ENCODE data around the gene KLK1. TPM values are rescaled to one million over a fixed set of nuclear protein-coding genes. Genes with fewer than 3 reads are reported as not detected.

KLK1 gene
- total RNA-seq, 1 donor from 2014 or later = 1.7 TPM

- Histone ChIP-seq H3K27ac (no peak overlapping the region), H3K4me3 (no peak overlapping the region), H3K9me3 (no peaks in the 10 kb centered on the region), H3K36me3 (no peaks in the 10 kb centered on the region), H3K27me3 (peaks cover 12% of the 10 kb centered on the region), H3K4me1 (peaks cover 4% of the 10 kb centered on the region)
- intact Hi-C loops (cut with DNase I) = no loop called here
- ATAC-seq (peak; percentile 8), DNase-seq (no peak)
- TF ChIP-seq, protein P1, sequence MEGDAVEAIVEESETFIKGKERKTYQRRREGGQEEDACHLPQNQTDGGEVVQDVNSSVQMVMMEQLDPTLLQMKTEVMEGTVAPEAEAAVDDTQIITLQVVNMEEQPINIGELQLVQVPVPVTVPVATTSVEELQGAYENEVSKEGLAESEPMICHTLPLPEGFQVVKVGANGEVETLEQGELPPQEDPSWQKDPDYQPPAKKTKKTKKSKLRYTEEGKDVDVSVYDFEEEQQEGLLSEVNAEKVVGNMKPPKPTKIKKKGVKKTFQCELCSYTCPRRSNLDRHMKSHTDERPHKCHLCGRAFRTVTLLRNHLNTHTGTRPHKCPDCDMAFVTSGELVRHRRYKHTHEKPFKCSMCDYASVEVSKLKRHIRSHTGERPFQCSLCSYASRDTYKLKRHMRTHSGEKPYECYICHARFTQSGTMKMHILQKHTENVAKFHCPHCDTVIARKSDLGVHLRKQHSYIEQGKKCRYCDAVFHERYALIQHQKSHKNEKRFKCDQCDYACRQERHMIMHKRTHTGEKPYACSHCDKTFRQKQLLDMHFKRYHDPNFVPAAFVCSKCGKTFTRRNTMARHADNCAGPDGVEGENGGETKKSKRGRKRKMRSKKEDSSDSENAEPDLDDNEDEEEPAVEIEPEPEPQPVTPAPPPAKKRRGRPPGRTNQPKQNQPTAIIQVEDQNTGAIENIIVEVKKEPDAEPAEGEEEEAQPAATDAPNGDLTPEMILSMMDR (IDR thresholded peaks at IDR 0.05) = no peak
Observed at GRCh38 chr19:50830266-50831025, 6.9 kb upstream of the KLK1 start.

GRCh38 chr19:50829801-50830200, 6.2 kb upstream of the KLK1 start:
- H3K27me3 ChIP-seq = peaks cover 8% of the 10 kb centered on the region
- H3K36me3 ChIP-seq = no peaks in the 10 kb centered on the region
- TF ChIP-seq, protein P1 (IDR thresholded peaks at IDR 0.05) = no peak
- H3K9me3 ChIP-seq = no peaks in the 10 kb centered on the region
- no peaks in the 10 kb centered on the region for H3K4me1 ChIP-seq
- H3K27ac ChIP-seq = no peak overlapping the region
- no peak overlapping the region for H3K4me3 ChIP-seq
- intact Hi-C loops (cut with DNase I) = no loop called here
- ATAC-seq (no peak), DNase-seq (no peak)

DNA sequence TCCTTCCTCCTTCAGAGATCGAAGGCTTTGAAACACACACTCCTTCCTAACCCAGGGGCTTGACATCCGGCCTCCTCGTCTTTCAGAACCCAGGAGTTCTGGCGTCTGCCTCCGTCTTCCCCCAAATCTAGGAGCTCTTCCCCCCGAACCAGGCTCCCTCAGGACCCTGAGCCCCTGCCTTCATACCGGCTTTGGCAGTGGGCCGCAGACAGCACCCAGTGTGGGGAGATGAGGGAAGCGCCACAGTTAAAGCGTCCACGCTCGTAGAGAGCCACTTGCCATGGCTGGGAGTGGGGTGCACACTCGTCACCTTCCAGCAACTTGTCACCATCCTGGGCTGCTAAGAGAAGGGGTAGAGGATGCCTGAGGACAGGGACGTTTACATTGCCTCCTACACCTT, 3.9 kb upstream of the KLK1 start:
- Histone ChIP-seq H3K27me3 (peaks cover 8% of the 10 kb centered on the region), H3K36me3 (no peaks in the 10 kb centered on the region), H3K27ac (no peak overlapping the region), H3K4me3 (no peak overlapping the region), H3K4me1 (no peaks in the 10 kb centered on the region), H3K9me3 (no peaks in the 10 kb centered on the region)
- DNase-seq (no peak), ATAC-seq (no peak)
- intact Hi-C loops (cut with DNase I) = no loop called here
- TF ChIP-seq, protein P1 (IDR thresholded peaks at IDR 0.05) = no peak

DNA sequence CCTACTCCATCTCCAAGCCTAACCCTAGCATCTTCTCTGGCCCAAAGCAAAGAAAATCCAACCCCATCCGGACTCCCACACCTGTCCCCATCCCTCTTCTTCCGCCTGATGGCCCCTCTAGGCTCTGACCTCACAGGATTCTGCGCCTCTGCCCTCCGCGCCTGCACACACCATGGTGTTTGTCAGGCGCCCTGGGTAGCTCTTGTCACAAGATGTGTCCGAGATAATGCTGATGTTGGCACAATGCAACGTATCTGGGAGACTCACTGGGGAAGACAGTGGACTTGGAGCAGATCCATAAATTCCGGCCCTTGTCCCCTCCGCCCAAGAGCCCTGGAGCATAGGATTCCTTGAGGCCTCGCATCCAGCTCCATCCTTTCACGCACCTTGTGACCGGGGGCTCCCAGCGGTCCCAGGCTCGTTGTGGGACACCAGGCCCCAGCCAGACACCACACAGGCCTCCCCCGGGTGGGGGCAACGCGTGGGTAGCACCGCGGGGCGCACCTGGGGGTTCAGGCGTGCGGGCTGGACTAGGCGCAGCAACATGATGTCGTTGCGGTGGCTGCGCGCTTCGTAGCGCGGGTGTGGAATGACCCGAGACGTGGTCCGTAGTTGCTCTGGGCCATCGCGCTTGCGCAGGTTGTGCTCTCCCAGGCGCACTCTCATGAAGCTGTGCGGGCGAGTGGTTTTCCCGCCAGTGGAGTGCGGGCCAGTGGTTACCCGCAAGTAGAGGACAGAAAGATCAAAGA, 3.1 kb upstream of the KLK1 start:
- peaks cover 13% of the 10 kb centered on the region for H3K27me3 ChIP-seq
- no peaks in the 10 kb centered on the region for H3K4me1 ChIP-seq
- TF ChIP-seq, protein P1 (IDR thresholded peaks at IDR 0.05) = no peak
- DNase-seq (no peak), ATAC-seq (no peak)
- no peak overlapping the region for H3K4me3 ChIP-seq
- intact Hi-C loops (cut with DNase I) = no loop called here
- H3K36me3 ChIP-seq = no peaks in the 10 kb centered on the region
- no peak overlapping the region for H3K27ac ChIP-seq
- H3K9me3 ChIP-seq = no peaks in the 10 kb centered on the region

- H3K36me3 ChIP-seq = no peaks in the 10 kb centered on the region
- H3K27me3 ChIP-seq = peaks cover 45% of the 10 kb centered on the region
- no peaks in the 10 kb centered on the region for H3K4me1 ChIP-seq
- TF ChIP-seq, protein P1 (IDR thresholded peaks at IDR 0.05) = no peak
- H3K4me3 ChIP-seq = no peak overlapping the region
- no peak for ATAC-seq
- intact Hi-C loops (cut with DNase I) = no loop called here
- H3K27ac ChIP-seq = no peak overlapping the region
- no peaks in the 10 kb centered on the region for H3K9me3 ChIP-seq
- DNase-seq = no peak
Observed at GRCh38 chr19:50822661-50823208, 852 bp downstream of the KLK1 start.
